Neuronal stem cell (in vitro differentiated cells): ENCODE results near the gene ZFYVE9.
A peak's percentile ranks its signal among the peaks of the same experiment; 100 is the strongest.

ENCODE experiments used
- DNase-seq: peaks from one replicate; pipeline ENCODE4 v3.0.0-alpha.2; 2013; ENCODE audit warnings: low spot score
- H2AFZ ChIP-seq: one replicate; pipeline ENCODE4 v1.6.1; 2013; ENCODE audit warnings: mild to moderate bottlenecking, low read length, inconsistent platforms
- H2AK5ac ChIP-seq: 2 replicates; pipeline ENCODE4 v1.6.1; 2013; ENCODE audit warnings: low read depth, mild to moderate bottlenecking, inconsistent platforms, low read length, moderate library complexity, mixed read lengths
- H2BK120ac ChIP-seq: 2 replicates; pipeline ENCODE4 v1.6.1; 2013; ENCODE audit warnings: low read depth, mild to moderate bottlenecking, inconsistent platforms, low read length, moderate library complexity, mixed read lengths
- H2BK12ac ChIP-seq: one replicate; pipeline ENCODE4 v1.6.1; 2013; ENCODE audit warnings: low read length, inconsistent platforms
- H2BK15ac ChIP-seq: 2 replicates; pipeline ENCODE4 v1.6.1; 2013; ENCODE audit warnings: mild to moderate bottlenecking, low read length, inconsistent platforms, mixed read lengths
- H2BK5ac ChIP-seq: one replicate; pipeline ENCODE4 v1.6.1; 2013; ENCODE audit warnings: inconsistent platforms, mild to moderate bottlenecking, low read length, moderate library complexity
- H3K14ac ChIP-seq: one replicate; pipeline ENCODE4 v1.6.1; 2013; ENCODE audit warnings: low read length, inconsistent platforms
- H3K18ac ChIP-seq: 2 replicates; pipeline ENCODE4 v1.6.1; 2013; ENCODE audit warnings: low read length, inconsistent platforms
- H3K23ac ChIP-seq: 2 replicates; pipeline ENCODE4 v1.6.1; 2013; ENCODE audit warnings: low read depth, mild to moderate bottlenecking, mixed read lengths, low read length, inconsistent platforms; ENCODE audit not compliant: poor library complexity
- H3K27ac ChIP-seq: replicated peaks from 3 replicates; pipeline ENCODE4 v1.5.1; 2013; ENCODE audit warnings: low read length, inconsistent platforms
- H3K27me3 ChIP-seq, 3 experiments: 2 replicates each; pipeline ENCODE4 v1.6.1; 2013; ENCODE audit warnings: low read length in 3 of 3, mild to moderate bottlenecking in 2 of 3, inconsistent platforms in 1 of 3, low read depth in 1 of 3, mixed read lengths in 1 of 3, moderate library complexity in 1 of 3; ENCODE audit not compliant: control insufficient read depth in 3 of 3, insufficient read depth in 3 of 3
- H3K36me3 ChIP-seq, 2 donors: replicated peaks in 1 of 2; 2 replicates each; pipeline ENCODE4 v1.6.1; 2013; ENCODE audit warnings: low read length in 2 of 2; ENCODE audit not compliant: control insufficient read depth in 2 of 2, insufficient read depth in 2 of 2
- H3K4ac ChIP-seq: 2 replicates; pipeline ENCODE4 v1.6.1; 2013; ENCODE audit warnings: inconsistent platforms, mild to moderate bottlenecking, low read length, moderate library complexity
- H3K4me1 ChIP-seq, 2 donors: 1 replicate in 1 of 2; 2 replicates in 1 of 2; pipeline ENCODE4 v1.6.1; 2013; ENCODE audit warnings: low read length in 2 of 2, low read depth in 1 of 2; ENCODE audit not compliant: control insufficient read depth in 2 of 2, insufficient read depth in 1 of 2
- H3K4me2 ChIP-seq: one replicate; pipeline ENCODE4 v1.6.1; 2013; ENCODE audit warnings: mild to moderate bottlenecking, low read length, inconsistent platforms; ENCODE audit not compliant: insufficient read depth, poor library complexity, severe bottlenecking
- H3K4me3 ChIP-seq, 2 donors: 2 replicates each; pipeline ENCODE4 v1.5.1; 2013; ENCODE audit warnings: low read length in 2 of 2, mild to moderate bottlenecking in 2 of 2, inconsistent platforms in 1 of 2, moderate library complexity in 1 of 2
- H3K79me1 ChIP-seq: one replicate; pipeline ENCODE4 v1.6.1; 2013; ENCODE audit warnings: low read depth, mild to moderate bottlenecking, inconsistent platforms, low read length, moderate library complexity
- H3K9ac ChIP-seq: one replicate; pipeline ENCODE4 v1.6.1; 2013; ENCODE audit warnings: mild to moderate bottlenecking, low read depth, low read length, inconsistent platforms; ENCODE audit not compliant: poor library complexity
- H3K9me3 ChIP-seq, 2 donors: replicated peaks in 1 of 2; 2 replicates each; pipeline versions ENCODE3 to v1.6.1; 2013; ENCODE audit warnings: low read length in 2 of 2, mild to moderate bottlenecking in 2 of 2, inconsistent platforms in 1 of 2, low read depth in 1 of 2, mixed read lengths in 1 of 2, moderate library complexity in 1 of 2; ENCODE audit not compliant: control insufficient read depth in 2 of 2, insufficient read depth in 1 of 2
- H4K8ac ChIP-seq: one replicate; pipeline ENCODE4 v1.6.1; 2013; ENCODE audit warnings: low read depth, mild to moderate bottlenecking, inconsistent platforms, low read length, moderate library complexity
- H4K91ac ChIP-seq: one replicate; pipeline ENCODE4 v1.6.1; 2013; ENCODE audit warnings: low read length, low read depth, mild to moderate bottlenecking, inconsistent platforms; ENCODE audit not compliant: poor library complexity
- WGBS, 2 donors: extraction: QIAGEN DNeasy Blood & Tissue Kit; methylation state at CpG; one replicate each; pipeline ENCODE4 v1.1.7; 2013; ENCODE audit warnings: missing lambda C conversion rate in 2 of 2, mixed read lengths in 1 of 2; ENCODE audit not compliant: insufficient read length in 2 of 2, insufficient replicate concordance in 1 of 2; ENCODE audit errors: extremely low coverage in 2 of 2; 5-methylcytosine and 5-hydroxymethylcytosine counted together

The ZFYVE9 gene

GRCh38 chr1:52358851-52359497 lies 217.1 kb downstream of the ZFYVE9 start:
- H3K36me3 ChIP-seq, result peaks cover 83 to 97% of the 10 kb centered on the region in 2 donors

GRCh38 chr1:52359676-52360594 lies 218.0 kb downstream of the ZFYVE9 start:
- Histone ChIP-seq H3K9ac (no peak overlapping the region), H3K4ac (no peak overlapping the region), H3K4me2 (no peak overlapping the region), H3K27ac (no peak overlapping the region), H4K91ac (no peak overlapping the region), H3K4me3 (no peak overlapping the region), H4K8ac (no peak overlapping the region), H2BK5ac (no peak overlapping the region), H3K27me3 (no peaks in the 10 kb centered on the region), H3K4me1 (peaks cover 1 to 5% of the 10 kb centered on the region in 2 donors), H2AFZ (no peak overlapping the region), H3K18ac (no peak overlapping the region), H3K23ac (peak overlapping the region; percentile 35), H3K79me1 (peaks cover 7% of the 10 kb centered on the region), H2AK5ac (no peak overlapping the region), H2BK12ac (no peak overlapping the region), H3K9me3 (no peaks in the 10 kb centered on the region), H3K14ac (peak overlapping the region; percentile 10), H2BK15ac (no peak overlapping the region), H2BK120ac (no peak overlapping the region), H3K36me3 (peaks cover 74 to 94% of the 10 kb centered on the region in 2 donors)
- DNase-seq, result no peak
- WGBS, 2 donors, result no CpG with 5 or more reads among the region's 24 CpGs

More at GRCh38 chr1:52358851-52359497, 217.1 kb downstream of the ZFYVE9 start:
- H2BK5ac ChIP-seq, result no peak overlapping the region
- no peak overlapping the region for H3K23ac ChIP-seq
- H2BK12ac ChIP-seq, result peak overlapping the region; percentile 73
- no peak overlapping the region for H3K9ac ChIP-seq
- H4K8ac ChIP-seq, result no peak overlapping the region
- H2BK15ac ChIP-seq, result no peak overlapping the region
- H3K27me3 ChIP-seq, result no peaks in the 10 kb centered on the region
- no peaks in the 10 kb centered on the region for H3K4me1 ChIP-seq
- H2AK5ac ChIP-seq, result no peak overlapping the region
- no peak overlapping the region for H3K18ac ChIP-seq
- H4K91ac ChIP-seq, result no peak overlapping the region
- H3K4me3 ChIP-seq, result no peak overlapping the region
- H3K9me3 ChIP-seq, result no peaks in the 10 kb centered on the region
- H3K79me1 ChIP-seq, result peaks cover 4% of the 10 kb centered on the region
- no peak overlapping the region for H3K4me2 ChIP-seq
- H3K14ac ChIP-seq, result no peak overlapping the region
- DNase-seq, result no peak
- H2BK120ac ChIP-seq, result no peak overlapping the region
- H3K27ac ChIP-seq, result no peak overlapping the region
- no CpG with 5 or more reads among the region's 18 CpGs for WGBS, 2 donors
- peak overlapping the region; percentile 37 for H3K4ac ChIP-seq
- H2AFZ ChIP-seq, result no peak overlapping the region

- Histone ChIP-seq H4K91ac (no peak overlapping the region), H3K36me3 (peaks cover 68 to 88% of the 10 kb centered on the region in 2 donors), H2BK12ac (no peak overlapping the region), H3K23ac (no peak overlapping the region), H2BK120ac (no peak overlapping the region), H3K79me1 (peaks cover 13% of the 10 kb centered on the region), H2BK15ac (no peak overlapping the region), H3K27ac (no peak overlapping the region), H3K4me2 (no peak overlapping the region), H3K9me3 (no peaks in the 10 kb centered on the region), H2AK5ac (no peak overlapping the region), H2BK5ac (no peak overlapping the region), H3K4me1 (peaks cover 3 to 8% of the 10 kb centered on the region in 2 donors), H3K9ac (no peak overlapping the region), H3K4me3 (no peak overlapping the region), H3K18ac (no peak overlapping the region), H3K14ac (no peak overlapping the region), H2AFZ (no peak overlapping the region), H3K4ac (no peak overlapping the region), H3K27me3 (no peaks in the 10 kb centered on the region), H4K8ac (no peak overlapping the region)
- no CpG with 5 or more reads among the region's 7 CpGs for WGBS, 2 donors
- no peak for DNase-seq
Observed at GRCh38 chr1:52360595-52360968, 218.7 kb downstream of the ZFYVE9 start.

- Histone ChIP-seq H3K9ac (no peak overlapping the region), H3K27ac (no peak overlapping the region), H2AK5ac (no peak overlapping the region), H2BK15ac (no peak overlapping the region), H3K79me1 (peaks cover 10% of the 10 kb centered on the region), H4K8ac (no peak overlapping the region), H3K4me1 (peaks cover 5 to 8% of the 10 kb centered on the region in 2 donors), H3K36me3 (peaks cover 32 to 54% of the 10 kb centered on the region in 2 donors), H3K4me3 (peak overlapping the region in 1 of 2 donors; percentile 27), H3K4me2 (no peak overlapping the region), H3K27me3 (no peaks in the 10 kb centered on the region), H2BK12ac (no peak overlapping the region), H2AFZ (no peak overlapping the region), H4K91ac (no peak overlapping the region), H3K4ac (no peak overlapping the region), H3K18ac (no peak overlapping the region), H3K9me3 (no peaks in the 10 kb centered on the region), H3K23ac (no peak overlapping the region), H3K14ac (no peak overlapping the region), H2BK120ac (no peak overlapping the region), H2BK5ac (no peak overlapping the region)
- WGBS, 2 donors, result no CpG with 5 or more reads among the region's 5 CpGs
- no peak for DNase-seq
Observed at GRCh38 chr1:52364235-52364839, 222.4 kb downstream of the ZFYVE9 start.
